Duodenal mucosa (tissue), 2 donors: ENCODE data around the gene CNTN6.

Experiments
- H3K27ac ChIP-seq: one replicate; pipeline ENCODE4 v1.7.0; 2013; ENCODE audit warnings: low read depth, low read length
- H3K27me3 ChIP-seq, 2 donors: one replicate each; pipeline ENCODE4 v1.7.0; 2013; ENCODE audit warnings: low read length in 2 of 2, control low read depth in 1 of 2; ENCODE audit not compliant: insufficient read depth in 2 of 2, control insufficient read depth in 1 of 2
- H3K36me3 ChIP-seq, 2 donors: one replicate each; pipeline ENCODE4 v1.7.0; 2013; ENCODE audit warnings: low read length in 2 of 2, control low read depth in 1 of 2; ENCODE audit not compliant: insufficient read depth in 2 of 2, control insufficient read depth in 1 of 2
- H3K4me1 ChIP-seq, 2 donors: one replicate each; pipeline ENCODE4 v1.7.0; 2013; ENCODE audit warnings: low read length in 2 of 2, control low read depth in 1 of 2; ENCODE audit not compliant: insufficient read depth in 2 of 2, control insufficient read depth in 1 of 2
- H3K4me3 ChIP-seq, 2 donors: one replicate each; pipeline ENCODE4 v1.7.0; 2013; ENCODE audit warnings: low read length in 2 of 2, low read depth in 1 of 2
- H3K9ac ChIP-seq, 2 donors: one replicate each; pipeline ENCODE4 v1.7.0; 2013; ENCODE audit warnings: low read length in 2 of 2, low read depth in 1 of 2
- H3K9me3 ChIP-seq, 2 donors: one replicate each; pipeline ENCODE4 v1.7.0; 2013; ENCODE audit warnings: low read length in 2 of 2, control low read depth in 1 of 2; ENCODE audit not compliant: control insufficient read depth in 1 of 2

Gene CNTN6

GRCh38 chr3:1092771-1093170 lies at the start of gene CNTN6:
Gene CNTN6, plus strand, starts transcription at chr3:1093024. Its CDS starts 54,985 bp downstream, at chr3:1148009.
- H3K27me3 ChIP-seq: no peaks in the 10 kb centered on the region
- no peak within 1 kb of the TSS for H3K27ac ChIP-seq
- no peak within 1 kb of the TSS for H3K4me3 ChIP-seq
- H3K9me3 ChIP-seq: peaks cover 0 to 3% of the 10 kb centered on the region in 2 donors
- H3K9ac ChIP-seq: no peak within 1 kb of the TSS
- no peaks in the 10 kb centered on the region for H3K4me1 ChIP-seq
- H3K36me3 ChIP-seq: no peaks in the 10 kb centered on the region

- H3K36me3 ChIP-seq: no peaks in the 10 kb centered on the region
- H3K9me3 ChIP-seq: peaks cover 5% of the 10 kb centered on the region in 2 donors
- H3K4me1 ChIP-seq: no peaks in the 10 kb centered on the region
- no peaks in the 10 kb centered on the region for H3K27me3 ChIP-seq
- no peak overlapping the region for H3K4me3 ChIP-seq
- no peak overlapping the region for H3K27ac ChIP-seq
- no peak overlapping the region for H3K9ac ChIP-seq
These were observed 44.3 kb upstream of the CNTN6 start for GRCh38 chr3:1048558-1048957.

- no peak overlapping the region for H3K27ac ChIP-seq
- H3K4me3 ChIP-seq: no peak overlapping the region
- no peaks in the 10 kb centered on the region for H3K4me1 ChIP-seq
- H3K36me3 ChIP-seq: no peaks in the 10 kb centered on the region
- H3K9me3 ChIP-seq: peaks cover 0 to 2% of the 10 kb centered on the region in 2 donors
- no peaks in the 10 kb centered on the region for H3K27me3 ChIP-seq
- no peak overlapping the region for H3K9ac ChIP-seq
These were observed 37.0 kb upstream of the CNTN6 start for GRCh38 chr3:1055870-1056269.

- Histone ChIP-seq H3K27ac (no peak overlapping the region), H3K4me3 (no peak overlapping the region), H3K27me3 (no peaks in the 10 kb centered on the region), H3K9me3 (peaks cover 0 to 2% of the 10 kb centered on the region in 2 donors), H3K36me3 (no peaks in the 10 kb centered on the region), H3K4me1 (no peaks in the 10 kb centered on the region), H3K9ac (no peak overlapping the region)
These were observed 36.1 kb upstream of the CNTN6 start for GRCh38 chr3:1056744-1057143.

- Histone ChIP-seq H3K4me1 (no peaks in the 10 kb centered on the region), H3K9ac (no peak overlapping the region), H3K27ac (no peak overlapping the region), H3K9me3 (no peaks in the 10 kb centered on the region), H3K27me3 (no peaks in the 10 kb centered on the region), H3K36me3 (no peaks in the 10 kb centered on the region), H3K4me3 (no peak overlapping the region)
These were observed 35.4 kb upstream of the CNTN6 start for GRCh38 chr3:1057436-1057835.

- no peaks in the 10 kb centered on the region for H3K4me1 ChIP-seq
- H3K4me3 ChIP-seq: no peak overlapping the region
- H3K9ac ChIP-seq: no peak overlapping the region
- H3K27ac ChIP-seq: no peak overlapping the region
- H3K36me3 ChIP-seq: no peaks in the 10 kb centered on the region
- no peaks in the 10 kb centered on the region for H3K27me3 ChIP-seq
- H3K9me3 ChIP-seq: no peaks in the 10 kb centered on the region
These were observed 23.8 kb upstream of the CNTN6 start for GRCh38 chr3:1068985-1069384.

- Histone ChIP-seq H3K9me3 (no peaks in the 10 kb centered on the region), H3K27me3 (no peaks in the 10 kb centered on the region), H3K27ac (no peak overlapping the region), H3K4me1 (no peaks in the 10 kb centered on the region), H3K4me3 (no peak overlapping the region), H3K9ac (no peak overlapping the region), H3K36me3 (no peaks in the 10 kb centered on the region)
These were observed 20.8 kb upstream of the CNTN6 start for GRCh38 chr3:1072041-1072440.

- no peaks in the 10 kb centered on the region for H3K36me3 ChIP-seq
- no peak overlapping the region for H3K9ac ChIP-seq
- H3K4me3 ChIP-seq: no peak overlapping the region
- H3K27me3 ChIP-seq: no peaks in the 10 kb centered on the region
- H3K9me3 ChIP-seq: peaks cover 2 to 3% of the 10 kb centered on the region in 2 donors
- H3K27ac ChIP-seq: no peak overlapping the region
- no peaks in the 10 kb centered on the region for H3K4me1 ChIP-seq
These were observed 13.2 kb upstream of the CNTN6 start for GRCh38 chr3:1079662-1080061.

- Histone ChIP-seq H3K27ac (no peak overlapping the region), H3K9me3 (peaks cover 2 to 3% of the 10 kb centered on the region in 2 donors), H3K9ac (no peak overlapping the region), H3K27me3 (no peaks in the 10 kb centered on the region), H3K4me1 (no peaks in the 10 kb centered on the region), H3K4me3 (no peak overlapping the region), H3K36me3 (no peaks in the 10 kb centered on the region)
These were observed 10.7 kb upstream of the CNTN6 start for GRCh38 chr3:1082108-1082507.

GRCh38 chr3:1087066-1087560 lies 5.7 kb upstream of the CNTN6 start:
- no peak overlapping the region for H3K27ac ChIP-seq
- no peaks in the 10 kb centered on the region for H3K36me3 ChIP-seq
- no peaks in the 10 kb centered on the region for H3K4me1 ChIP-seq
- no peaks in the 10 kb centered on the region for H3K27me3 ChIP-seq
- H3K4me3 ChIP-seq: no peak overlapping the region
- H3K9ac ChIP-seq: no peak overlapping the region
- peaks cover 0 to 2% of the 10 kb centered on the region in 2 donors for H3K9me3 ChIP-seq

GRCh38 chr3:1088503-1088902 lies 4.3 kb upstream of the CNTN6 start:
- H3K9me3 ChIP-seq: peaks cover 0 to 3% of the 10 kb centered on the region in 2 donors
- no peaks in the 10 kb centered on the region for H3K4me1 ChIP-seq
- H3K36me3 ChIP-seq: no peaks in the 10 kb centered on the region
- H3K27ac ChIP-seq: no peak overlapping the region
- no peak overlapping the region for H3K9ac ChIP-seq
- H3K4me3 ChIP-seq: no peak overlapping the region
- no peaks in the 10 kb centered on the region for H3K27me3 ChIP-seq
